B cell (primary cell): ENCODE measurements around the gene COX6B2. TPM values are rescaled to one million over a fixed set of nuclear protein-coding genes. Genes with fewer than 3 reads are reported as not detected.
A peak's percentile ranks its signal among the peaks of the same experiment; 100 is the strongest.

ENCODE experiments used
- ATAC-seq: fragments of 200-7000 bp; cut with Tn5 transposase; one replicate; pipeline ENCODE4 v1.10.0; 2021; ENCODE audit warnings: low read depth, mild to moderate bottlenecking, moderate number of reproducible peaks, moderate library complexity
- CTCF ChIA-PET: fragments of 350-600 bp; sonication (Branson Sonifier 250); formaldehyde crosslinking; loops from one replicate; lab custom pipeline; 2021; ENCODE audit warnings: antibody characterized with exemption, inconsistent platforms; lab: Charles Lee
- POLR2A ChIA-PET: fragments of 350-600 bp; sonication (Branson Sonifier 250); formaldehyde crosslinking; loops from one replicate; lab custom pipeline; 2021; ENCODE audit warnings: antibody characterized with exemption; lab: Charles Lee
- DNase-seq: peaks from one replicate; pipeline ENCODE4 v3.0.0; 2013
- H2AFZ ChIP-seq: 2 replicates; pipeline ENCODE4 v1.6.1; 2012; ENCODE audit warnings: mild to moderate bottlenecking, low read depth, low read length; ENCODE audit not compliant: insufficient read depth, poor library complexity, severe bottlenecking
- H3K27ac ChIP-seq, 2 donors: 1 replicate in 1 of 2; 2 replicates in 1 of 2; pipeline ENCODE4 v1.5.1; 2012 to 2013; ENCODE audit warnings: low read length in 2 of 2, mild to moderate bottlenecking in 2 of 2, moderate library complexity in 1 of 2
- H3K27me3 ChIP-seq, 4 experiments: fragments of 200-600 bp in 1 of 4; sonication (generic) in 1 of 4; replicated peaks in 1 of 4; 1 replicate in 2 of 4; 2 replicates in 2 of 4; pipeline versions ENCODE4 v1.6.1 to v1.7.0; 2013 to 2016; ENCODE audit warnings: low read length in 3 of 4, mild to moderate bottlenecking in 2 of 4, mixed read lengths in 1 of 4, moderate library complexity in 1 of 4; ENCODE audit not compliant: insufficient read depth in 4 of 4, control insufficient read depth in 3 of 4; ENCODE audit errors: control extremely low read depth in 1 of 4
- H3K36me3 ChIP-seq, 2 experiments: replicated peaks in 1 of 2; 1 replicate in 1 of 2; 2 replicates in 1 of 2; pipeline versions ENCODE4 v1.6.1 to v1.7.1; 2013; ENCODE audit warnings: low read length in 1 of 2; ENCODE audit not compliant: insufficient read depth in 2 of 2, control insufficient read depth in 1 of 2; ENCODE audit errors: control extremely low read depth in 1 of 2, extremely low read depth in 1 of 2
- H3K4me1 ChIP-seq, 2 donors: fragments of 200-600 bp in 1 of 2; sonication (generic) in 1 of 2; 1 replicate in 1 of 2; 2 replicates in 1 of 2; pipeline versions ENCODE4 v1.5.1 to v1.6.1; 2013 to 2017; ENCODE audit warnings: low read length in 2 of 2; ENCODE audit not compliant: control insufficient read depth in 2 of 2, insufficient read depth in 2 of 2
- H3K4me2 ChIP-seq: replicated peaks from 2 replicates; pipeline ENCODE3; 2012; ENCODE audit warnings: mild to moderate bottlenecking, low read depth, low read length; ENCODE audit not compliant: poor library complexity, severe bottlenecking
- H3K4me3 ChIP-seq, 5 experiments: fragments of 200-600 bp in 1 of 5; sonication (generic) in 1 of 5; 1 replicate in 3 of 5; 2 replicates in 2 of 5; pipeline versions ENCODE4 v1.5.1 to v1.7.0; 2011 to 2016; ENCODE audit warnings: low read length in 4 of 5, mild to moderate bottlenecking in 4 of 5, low read depth in 2 of 5, control low read depth in 1 of 5, moderate library complexity in 1 of 5; ENCODE audit not compliant: insufficient read depth in 1 of 5; ENCODE audit errors: control extremely low read depth in 1 of 5, extremely low read depth in 1 of 5
- H3K79me2 ChIP-seq: fragments of 200-600 bp; sonication (generic); one replicate; pipeline ENCODE4 v1.6.0; 2016; ENCODE audit warnings: low read length; ENCODE audit not compliant: control insufficient read depth, insufficient read depth
- H3K9ac ChIP-seq: fragments of 200-600 bp; sonication (generic); 2 replicates; pipeline ENCODE4 v1.6.1; 2017; ENCODE audit warnings: mild to moderate bottlenecking, low read length, moderate library complexity
- H3K9me3 ChIP-seq, 3 donors: one replicate each; pipeline versions ENCODE4 v1.6.1 to v1.7.1; 2013; ENCODE audit warnings: low read length in 2 of 3; ENCODE audit not compliant: control insufficient read depth in 2 of 3, insufficient read depth in 1 of 3; ENCODE audit errors: control extremely low read depth in 1 of 3
- H4K20me1 ChIP-seq: 2 replicates; pipeline ENCODE4 v1.6.0; 2012; ENCODE audit warnings: mild to moderate bottlenecking, low read length; ENCODE audit not compliant: insufficient read depth, control insufficient read depth, poor library complexity, severe bottlenecking
- H3K27ac Mint-ChIP-seq: one replicate; pipeline ENCODE4 v1.8.0; 2021; ENCODE audit warnings: mixed read lengths
- H3K27me3 Mint-ChIP-seq: one replicate; pipeline ENCODE4 v1.8.0; 2021; ENCODE audit warnings: mixed read lengths
- H3K4me1 Mint-ChIP-seq: one replicate; pipeline ENCODE4 v1.8.0; 2021; ENCODE audit warnings: mixed read lengths
- H3K4me3 Mint-ChIP-seq: one replicate; pipeline ENCODE4 v1.8.0; 2021; ENCODE audit warnings: mixed read lengths
- H3K9me3 Mint-ChIP-seq: one replicate; pipeline ENCODE4 v1.8.0; 2022; ENCODE audit warnings: mixed read lengths; ENCODE audit not compliant: insufficient read depth
- EZH2 ChIP-seq: IDR thresholded peaks from 2 replicates; pipeline ENCODE4 v1.6.1; 2012; ENCODE audit warnings: borderline replicate concordance, low read depth, mild to moderate bottlenecking, moderate library complexity, low read length; ENCODE audit not compliant: insufficient read depth, poor library complexity, severe bottlenecking
- WGBS: methylation state at CpG from one replicate; pipeline ENCODE4 v1.1.5; 2013; ENCODE audit warnings: missing lambda C conversion rate; ENCODE audit not compliant: insufficient coverage; 5-methylcytosine and 5-hydroxymethylcytosine counted together
- intact Hi-C: fragments of 100-400 bp; cut with micrococcal nuclease; formaldehyde crosslinking; loops from one replicate; pipeline ENCODE4 v1.10.0; 2022
- polyA plus RNA-seq: library from polyadenylated mRNA; depleted of rRNA; stranded (reverse); fragments of >200 nt; gene quantifications from 2 replicates; pipeline ENCODE4 v1.2.3, GENCODE V29; 2012
- total RNA-seq, 2 donors: library from RNA; stranded (reverse); fragments of 120-200 nt in 1 of 2; gene quantifications; 1 replicate in 1 of 2; 2 replicates in 1 of 2; pipeline versions ENCODE4 v1.2.3 to v1.2.4, GENCODE V29; 2013 to 2022
- TF ChIP-seq, protein P1 (sequence below): fragments of 200-600 bp; IDR thresholded peaks from one replicate; pipeline ENCODE4 v1.8.0; 2022; ENCODE audit warnings: antibody characterized with exemption, mild to moderate bottlenecking

COX6B2 gene
- total and polyA plus RNA-seq, 2 donors (not counting 1 experiment from before 2014, with no cell fraction given), result not detected

DNA sequence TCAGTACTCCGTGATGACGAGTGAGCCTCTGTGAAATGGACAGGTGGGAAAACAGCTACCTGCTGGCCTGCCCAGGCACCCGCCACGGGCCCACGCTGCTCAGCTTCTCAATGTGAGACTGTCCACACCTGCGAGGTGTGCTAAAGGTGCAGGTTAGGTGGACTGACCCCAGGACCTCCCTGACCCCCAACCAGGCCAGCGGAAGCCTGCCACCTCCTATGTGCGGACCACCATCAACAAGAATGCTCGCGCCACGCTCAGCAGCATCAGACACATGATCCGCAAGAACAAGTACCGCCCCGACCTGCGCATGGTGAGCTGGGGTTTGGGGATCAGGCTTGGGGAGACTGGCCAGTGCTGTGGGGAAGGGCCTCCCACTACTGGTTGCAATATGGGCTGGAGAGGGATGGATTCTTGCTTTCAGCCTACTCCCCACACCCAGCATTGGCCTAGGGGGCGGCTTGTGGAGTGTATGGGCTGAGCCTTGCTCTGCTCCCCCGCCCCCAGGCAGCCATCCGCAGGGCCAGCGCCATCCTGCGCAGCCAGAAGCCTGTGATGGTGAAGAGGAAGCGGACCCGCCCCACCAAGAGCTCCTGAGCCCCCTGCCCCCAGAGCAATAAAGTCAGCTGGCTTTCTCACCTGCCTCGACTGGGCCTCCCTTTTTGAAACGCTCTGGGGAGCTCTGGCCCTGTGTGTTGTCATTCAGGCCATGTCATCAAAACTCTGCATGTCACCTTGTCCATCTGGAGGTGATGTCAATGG lies 33.4 kb upstream of the COX6B2 start:
- H3K27ac Mint-ChIP-seq, result peak overlapping the region; percentile 26
- Histone ChIP-seq H3K27me3 (no peaks in the 10 kb centered on the region), H2AFZ (no peak overlapping the region), H3K27ac (peak overlapping the region in 1 of 2 donors; percentile 96), H3K79me2 (peaks cover 35% of the 10 kb centered on the region), H3K9ac (peak overlapping the region; percentile 96), H3K4me3 (peak overlapping the region in 1 of 5 experiments; percentile 87), H3K9me3 (no peaks in the 10 kb centered on the region), H4K20me1 (peaks cover 69% of the 10 kb centered on the region), H3K4me1 (peaks cover 40 to 53% of the 10 kb centered on the region in 2 donors), H3K36me3 (peaks cover 3 to 48% of the 10 kb centered on the region in 2 experiments), H3K4me2 (peak overlapping the region; percentile 74)
- POLR2A ChIA-PET, result interaction anchor here (0.9 kb wide), 1 partner anchor 20 kb away, joined by 5 read pairs; the partner anchor contains the start of gene UBE2S
- ATAC-seq (no peak), DNase-seq (no peak)
- H3K9me3 Mint-ChIP-seq, result no peaks in the 10 kb centered on the region
- TF ChIP-seq, protein P1, sequence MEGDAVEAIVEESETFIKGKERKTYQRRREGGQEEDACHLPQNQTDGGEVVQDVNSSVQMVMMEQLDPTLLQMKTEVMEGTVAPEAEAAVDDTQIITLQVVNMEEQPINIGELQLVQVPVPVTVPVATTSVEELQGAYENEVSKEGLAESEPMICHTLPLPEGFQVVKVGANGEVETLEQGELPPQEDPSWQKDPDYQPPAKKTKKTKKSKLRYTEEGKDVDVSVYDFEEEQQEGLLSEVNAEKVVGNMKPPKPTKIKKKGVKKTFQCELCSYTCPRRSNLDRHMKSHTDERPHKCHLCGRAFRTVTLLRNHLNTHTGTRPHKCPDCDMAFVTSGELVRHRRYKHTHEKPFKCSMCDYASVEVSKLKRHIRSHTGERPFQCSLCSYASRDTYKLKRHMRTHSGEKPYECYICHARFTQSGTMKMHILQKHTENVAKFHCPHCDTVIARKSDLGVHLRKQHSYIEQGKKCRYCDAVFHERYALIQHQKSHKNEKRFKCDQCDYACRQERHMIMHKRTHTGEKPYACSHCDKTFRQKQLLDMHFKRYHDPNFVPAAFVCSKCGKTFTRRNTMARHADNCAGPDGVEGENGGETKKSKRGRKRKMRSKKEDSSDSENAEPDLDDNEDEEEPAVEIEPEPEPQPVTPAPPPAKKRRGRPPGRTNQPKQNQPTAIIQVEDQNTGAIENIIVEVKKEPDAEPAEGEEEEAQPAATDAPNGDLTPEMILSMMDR, result no peak
- no peak for TF ChIP-seq EZH2
- H3K4me3 Mint-ChIP-seq, result peak overlapping the region; percentile 100
- CTCF ChIA-PET, result interaction anchor here (0.9 to 2.3 kb wide), 3 partner anchors 86 to 116 kb away, joined by 3 to 6 read pairs (median 5); no protein-coding TSS in a partner anchor
- intact Hi-C loops, result no loop called here
- 90% methylated on average over 19 of the region's 24 CpGs for WGBS
- H3K4me1 Mint-ChIP-seq, result peaks cover 62% of the 10 kb centered on the region
- no peaks in the 10 kb centered on the region for H3K27me3 Mint-ChIP-seq

DNA sequence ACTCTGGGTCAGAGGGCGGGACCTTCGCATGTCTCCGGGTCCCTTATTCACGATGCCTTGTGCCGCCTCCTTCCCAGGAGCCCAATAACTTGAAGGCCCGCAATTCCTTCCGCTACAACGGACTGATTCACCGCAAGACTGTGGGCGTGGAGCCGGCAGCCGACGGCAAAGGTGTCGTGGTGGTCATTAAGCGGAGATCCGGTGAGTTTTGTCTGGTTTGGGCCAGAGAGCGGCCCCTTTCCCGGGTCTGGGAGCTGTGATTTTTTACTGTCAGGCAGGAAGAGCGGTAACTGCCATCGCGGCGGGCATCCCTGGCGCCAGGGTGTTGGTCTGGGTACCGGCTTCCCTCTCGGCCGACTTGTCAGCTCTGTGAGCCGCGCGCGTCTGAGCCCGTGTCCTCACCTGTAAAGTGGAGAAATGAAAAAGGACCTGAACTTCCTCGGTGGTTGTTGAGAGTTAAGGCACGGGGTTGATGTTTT lies 32.0 kb upstream of the COX6B2 start:
- Histone ChIP-seq H3K9me3 (no peaks in the 10 kb centered on the region), H3K4me2 (peak overlapping the region; percentile 74), H3K27me3 (no peaks in the 10 kb centered on the region), H3K27ac (peak overlapping the region; percentile 96), H3K36me3 (peaks cover 3 to 46% of the 10 kb centered on the region in 2 experiments), H3K4me3 (peak overlapping the region; percentile 85 to 99 (median 97)), H3K9ac (peak overlapping the region; percentile 96), H3K79me2 (peaks cover 46% of the 10 kb centered on the region), H2AFZ (no peak overlapping the region), H4K20me1 (peaks cover 62% of the 10 kb centered on the region), H3K4me1 (peaks cover 40 to 57% of the 10 kb centered on the region in 2 donors)
- TF ChIP-seq, protein P1, result no peak
- TF ChIP-seq EZH2, result no peak
- ATAC-seq, result no peak
- Mint-ChIP-seq H3K9me3 (no peaks in the 10 kb centered on the region), H3K27ac (peak overlapping the region; percentile 100), H3K4me1 (peaks cover 68% of the 10 kb centered on the region), H3K4me3 (peak overlapping the region; percentile 100), H3K27me3 (no peaks in the 10 kb centered on the region)
- no peak for DNase-seq
- ChIA-PET POLR2A (interaction anchor here (1.1 to 1.3 kb wide), 2 partner anchors 21 to 132 kb away, joined by 3 to 7 read pairs; partner anchors contain the start of gene UBE2S), CTCF (no interaction called here)
- 4% methylated on average over 31 of the region's 33 CpGs for WGBS
- intact Hi-C loops, result no loop called here
